Esophagus squamous epithelium (tissue), 4 donors: ENCODE measurements around the gene CCDC81.

Source experiments
- CTCF ChIP-seq, 6 experiments: fragments of 450-650 bp in 4 of 6; fragments of 200-600 bp in 2 of 6; sonication (generic) in 2 of 6; IDR thresholded peaks; one replicate each; pipeline ENCODE4 v1.5.1; 2016 to 2019; ENCODE audit warnings: antibody characterized with exemption in 6 of 6, mild to moderate bottlenecking in 4 of 6, moderate library complexity in 4 of 6
- POLR2A ChIP-seq, 4 donors: fragments of 450-650 bp; IDR thresholded peaks; one replicate each; pipeline ENCODE4 v1.6.1; 2017; ENCODE audit warnings: antibody characterized with exemption in 4 of 4, mild to moderate bottlenecking in 4 of 4, moderate library complexity in 3 of 4

DNA sequence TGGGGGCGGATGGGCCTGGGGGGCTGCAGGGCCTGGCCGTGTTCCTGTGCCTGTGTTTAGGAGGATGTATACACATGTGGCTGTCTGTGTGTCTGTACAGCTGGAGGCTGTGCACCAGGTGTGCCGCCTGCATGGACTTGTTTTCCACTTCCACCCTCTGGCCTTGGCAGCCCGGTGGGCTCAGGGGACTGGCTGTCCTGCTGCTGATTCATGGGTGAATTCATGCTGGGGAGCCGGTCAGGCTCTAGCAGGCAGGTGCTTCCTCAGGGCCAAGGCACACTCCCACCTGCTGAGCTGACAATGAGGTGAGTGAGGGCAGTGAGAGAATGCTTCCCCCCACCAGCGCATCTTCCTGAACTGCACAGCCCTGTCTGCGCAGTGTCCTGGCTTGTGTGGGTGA is 88.4 kb downstream of the CCDC81 start:
- TF ChIP-seq CTCF (IDR thresholded peaks at IDR 0.05), result no peak
- TF ChIP-seq POLR2A (IDR thresholded peaks at IDR 0.05), result no peak
